GM23338 (cell line): ENCODE data around the gene HNF1B. TPM values are rescaled to one million over a fixed set of nuclear protein-coding genes. Genes with fewer than 3 reads are reported as not detected.

ENCODE experiments used
- ATAC-seq: fragments of 200-7000 bp; cut with Tn5 transposase; 3 replicates; pipeline ENCODE4 v1.9.1; 2020
- DNase-seq: peaks from one replicate; pipeline ENCODE4 v3.0.0-alpha.2; 2015; ENCODE audit warnings: low spot score
- H2AFZ ChIP-seq: fragments of 200-600 bp; sonication (generic); 2 replicates; pipeline ENCODE4 v1.8.0; 2016; ENCODE audit warnings: antibody characterized with exemption, mild to moderate bottlenecking, moderate library complexity
- H3F3A ChIP-seq: fragments of 200-600 bp; sonication (generic); replicated peaks from 2 replicates; pipeline ENCODE4 v1.8.0; 2017; ENCODE audit warnings: antibody characterized with exemption, mixed run types, low read depth
- H3K27ac ChIP-seq: fragments of 200-600 bp; sonication (generic); 2 replicates; pipeline ENCODE4 v1.6.1; 2016; ENCODE audit warnings: low read depth
- H3K27me3 ChIP-seq: fragments of 200-600 bp; sonication (generic); 2 replicates; pipeline ENCODE4 v1.8.0; 2016; ENCODE audit warnings: mild to moderate bottlenecking, mixed run types, moderate library complexity; ENCODE audit not compliant: insufficient read depth
- H3K36me3 ChIP-seq: fragments of 200-600 bp; sonication (generic); 2 replicates; pipeline ENCODE4 v1.8.0; 2016; ENCODE audit warnings: mild to moderate bottlenecking; ENCODE audit not compliant: insufficient read depth
- H3K4me1 ChIP-seq: fragments of 200-600 bp; sonication (generic); 2 replicates; pipeline ENCODE4 v1.8.0; 2016; ENCODE audit warnings: mild to moderate bottlenecking, moderate library complexity; ENCODE audit not compliant: insufficient read depth
- H3K4me2 ChIP-seq: fragments of 200-600 bp; sonication (generic); 2 replicates; pipeline ENCODE4 v1.7.1; 2017; ENCODE audit warnings: mixed run types
- H3K4me3 ChIP-seq: fragments of 200-600 bp; sonication (generic); 2 replicates; pipeline ENCODE4 v1.6.1; 2016; ENCODE audit warnings: mixed run types
- H3K79me2 ChIP-seq: fragments of 200-600 bp; sonication (generic); replicated peaks from 2 replicates; pipeline ENCODE4 v1.8.0; 2017; ENCODE audit warnings: mild to moderate bottlenecking; ENCODE audit not compliant: insufficient read depth
- H3K9me2 ChIP-seq: fragments of 200-600 bp; sonication (generic); 2 replicates; pipeline ENCODE4 v1.8.0; 2017; ENCODE audit not compliant: insufficient read depth
- H4K20me1 ChIP-seq: fragments of 200-600 bp; sonication (generic); replicated peaks from 2 replicates; pipeline ENCODE4 v1.8.0; 2017; ENCODE audit warnings: mild to moderate bottlenecking; ENCODE audit not compliant: insufficient read depth
- H3K27ac Mint-ChIP-seq: 2 replicates; pipeline ENCODE4 v1.8.0; 2020; ENCODE audit warnings: inconsistent platforms, mild to moderate bottlenecking, moderate library complexity, mixed read lengths
- H3K27me3 Mint-ChIP-seq: 3 replicates; pipeline ENCODE4 v1.8.0; 2022; ENCODE audit warnings: low read depth, mild to moderate bottlenecking, moderate library complexity, mixed read lengths, inconsistent platforms; ENCODE audit not compliant: insufficient read depth, poor library complexity
- H3K36me3 Mint-ChIP-seq: 3 replicates; pipeline ENCODE4 v1.8.0; 2021; ENCODE audit warnings: low read depth, mild to moderate bottlenecking, inconsistent platforms, moderate library complexity, mixed read lengths
- H3K4me1 Mint-ChIP-seq: 3 replicates; pipeline ENCODE4 v1.8.0; 2020; ENCODE audit warnings: mild to moderate bottlenecking, inconsistent platforms, mixed read lengths
- H3K4me3 Mint-ChIP-seq: 3 replicates; pipeline ENCODE4 v1.8.0; 2021; ENCODE audit warnings: moderate library complexity, mild to moderate bottlenecking, inconsistent platforms, mixed read lengths
- H3K9me3 Mint-ChIP-seq: 3 replicates; pipeline ENCODE4 v1.8.0; 2020; ENCODE audit warnings: moderate library complexity, mild to moderate bottlenecking, inconsistent platforms, mixed read lengths
- CREB1 ChIP-seq: fragments of 250-450 bp; sonication (Bioruptor Pico); IDR thresholded peaks from 2 replicates; pipeline ENCODE4 v1.5.0; 2020; ENCODE audit warnings: low read depth, mild to moderate bottlenecking, moderate library complexity
- EZH2 ChIP-seq: fragments of 200-600 bp; sonication (generic); IDR thresholded peaks from one replicate; pipeline ENCODE4 v1.8.0; 2017; ENCODE audit warnings: antibody characterized with exemption, mild to moderate bottlenecking, low read depth; ENCODE audit not compliant: unreplicated experiment
- EZH2phosphoT487 ChIP-seq: fragments of 200-600 bp; sonication (generic); IDR thresholded peaks from one replicate; pipeline ENCODE4 v1.8.1; 2018; ENCODE audit warnings: antibody characterized with exemption; ENCODE audit not compliant: unreplicated experiment
- JUNB ChIP-seq: IDR thresholded peaks from one replicate; pipeline ENCODE4 v1.6.1; 2016; ENCODE audit warnings: antibody characterized with exemption; ENCODE audit not compliant: unreplicated experiment
- NANOG ChIP-seq: IDR thresholded peaks from 2 replicates; pipeline ENCODE4 v1.6.1; 2016; ENCODE audit warnings: antibody characterized with exemption, borderline replicate concordance
- POLR2AphosphoS5 ChIP-seq: IDR thresholded peaks from 2 replicates; pipeline ENCODE4 v1.6.1; 2016; ENCODE audit warnings: antibody characterized with exemption, low read depth
- STAT1 ChIP-seq: IDR thresholded peaks from one replicate; pipeline ENCODE4 v1.6.1; 2016; ENCODE audit warnings: antibody characterized with exemption; ENCODE audit not compliant: unreplicated experiment
- ZNF114 ChIP-seq: fragments of 250-450 bp; sonication (Bioruptor Pico); IDR thresholded peaks from 2 replicates; pipeline ENCODE4 v1.5.0; 2020; ENCODE audit warnings: mild to moderate bottlenecking, moderate library complexity
- ZNF331 ChIP-seq: fragments of 250-450 bp; sonication (Bioruptor Pico); IDR thresholded peaks from 2 replicates; pipeline ENCODE4 v1.5.0; 2020; ENCODE audit warnings: low read depth, mild to moderate bottlenecking, moderate library complexity
- polyA plus RNA-seq: library from polyadenylated mRNA; unstranded; fragments of >200 nt; fragmentation: Nextera tagmentation; extraction: Ambion mirVana; gene quantifications from 2 replicates; pipeline ENCODE4 v1.2.1, GENCODE V29; 2016
- total RNA-seq: library from RNA; depleted of rRNA; stranded (reverse); fragments of >200 nt; shearing (Covaris generic); gene quantifications from 2 replicates; pipeline ENCODE4 v1.2.3, GENCODE V29; 2014
- TF ChIP-seq, protein P1 (sequence below), 2 experiments: fragments of 200-600 bp in 1 of 2; sonication (generic) in 1 of 2; conservative IDR thresholded peaks; 2 replicates each; pipeline versions ENCODE4 v1.5.1 to v1.6.1; 2016 to 2017; ENCODE audit warnings: antibody characterized with exemption in 2 of 2, low read depth in 2 of 2, mild to moderate bottlenecking in 2 of 2, moderate library complexity in 1 of 2
- TF ChIP-seq, protein P2 (sequence below): IDR thresholded peaks from one replicate; pipeline ENCODE4 v1.6.1; 2018; ENCODE audit warnings: antibody characterized with exemption; ENCODE audit not compliant: unreplicated experiment
- TF ChIP-seq, protein P3 (sequence below): IDR thresholded peaks from 2 replicates; pipeline ENCODE4 v1.6.1; 2016; ENCODE audit warnings: antibody characterized with exemption
- TF ChIP-seq, protein P4 (sequence below): fragments of 250-450 bp; sonication (Bioruptor Pico); IDR thresholded peaks from 2 replicates; pipeline ENCODE4 v1.5.0; 2020; ENCODE audit warnings: mild to moderate bottlenecking, moderate library complexity

The HNF1B gene
- total and polyA plus RNA-seq, 2 experiments from 2014 or later = 0.07 to 0.19 TPM

DNA sequence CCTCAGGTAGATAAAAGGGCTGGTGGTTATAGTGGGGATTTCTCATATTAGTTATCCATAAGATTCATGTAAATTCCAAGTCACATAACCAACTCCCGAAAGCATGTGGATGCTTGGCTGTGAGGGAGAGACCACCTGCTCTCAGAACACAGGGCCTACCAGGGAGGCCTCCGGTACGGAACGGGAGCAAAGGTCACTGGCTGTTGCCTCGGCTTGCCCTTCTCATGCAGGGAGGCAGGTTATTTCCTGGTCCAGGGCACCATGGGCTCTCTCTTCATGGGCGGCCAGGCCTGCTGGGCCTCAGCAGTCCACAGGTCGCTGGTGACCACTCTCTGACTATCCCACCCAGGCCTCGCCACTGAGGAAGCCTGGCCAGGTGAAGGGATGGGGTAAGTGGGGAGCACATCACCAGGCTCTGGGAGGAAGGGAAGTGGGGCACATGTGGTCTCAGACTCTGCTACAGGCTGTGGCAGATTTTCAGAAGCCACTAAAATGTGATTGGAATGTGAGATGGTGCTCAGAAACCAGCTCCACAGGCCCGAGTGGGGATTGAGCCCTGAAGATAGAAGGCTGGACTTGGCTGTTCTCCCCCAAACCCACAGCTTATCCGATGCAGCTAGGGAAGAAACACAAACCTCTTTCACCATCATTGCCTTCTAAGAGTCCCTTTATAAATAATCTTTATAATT lies 45.4 kb downstream of the HNF1B start:
- ATAC-seq (no peak), DNase-seq (no peak)
- no peaks in the 10 kb centered on the region for H3K79me2 ChIP-seq
- no peak overlapping the region for H2AFZ ChIP-seq
- H3K36me3 ChIP-seq = no peaks in the 10 kb centered on the region
- no peaks in the 10 kb centered on the region for H3K9me2 ChIP-seq
- H3K4me3 ChIP-seq = no peak overlapping the region
- H3K27ac ChIP-seq = no peak overlapping the region
- no peak overlapping the region for H3K4me3 Mint-ChIP-seq
- H3K36me3 Mint-ChIP-seq = peaks cover 4% of the 10 kb centered on the region
- H4K20me1 ChIP-seq = no peaks in the 10 kb centered on the region
- H3K9me3 Mint-ChIP-seq = peaks cover 13% of the 10 kb centered on the region
- peaks cover 6% of the 10 kb centered on the region for H3K27me3 Mint-ChIP-seq
- no peak for TF ChIP-seq NANOG
- TF ChIP-seq, protein P1, sequence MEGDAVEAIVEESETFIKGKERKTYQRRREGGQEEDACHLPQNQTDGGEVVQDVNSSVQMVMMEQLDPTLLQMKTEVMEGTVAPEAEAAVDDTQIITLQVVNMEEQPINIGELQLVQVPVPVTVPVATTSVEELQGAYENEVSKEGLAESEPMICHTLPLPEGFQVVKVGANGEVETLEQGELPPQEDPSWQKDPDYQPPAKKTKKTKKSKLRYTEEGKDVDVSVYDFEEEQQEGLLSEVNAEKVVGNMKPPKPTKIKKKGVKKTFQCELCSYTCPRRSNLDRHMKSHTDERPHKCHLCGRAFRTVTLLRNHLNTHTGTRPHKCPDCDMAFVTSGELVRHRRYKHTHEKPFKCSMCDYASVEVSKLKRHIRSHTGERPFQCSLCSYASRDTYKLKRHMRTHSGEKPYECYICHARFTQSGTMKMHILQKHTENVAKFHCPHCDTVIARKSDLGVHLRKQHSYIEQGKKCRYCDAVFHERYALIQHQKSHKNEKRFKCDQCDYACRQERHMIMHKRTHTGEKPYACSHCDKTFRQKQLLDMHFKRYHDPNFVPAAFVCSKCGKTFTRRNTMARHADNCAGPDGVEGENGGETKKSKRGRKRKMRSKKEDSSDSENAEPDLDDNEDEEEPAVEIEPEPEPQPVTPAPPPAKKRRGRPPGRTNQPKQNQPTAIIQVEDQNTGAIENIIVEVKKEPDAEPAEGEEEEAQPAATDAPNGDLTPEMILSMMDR (conservative IDR thresholded peaks at IDR 0.05; ENCODE audit: low read depth in 2 of 2) = no peak
- no peak for TF ChIP-seq ZNF114 (CRISPR knock-in tag)
- no peak for TF ChIP-seq CREB1
- no peak for TF ChIP-seq EZH2phosphoT487
- no peak for TF ChIP-seq EZH2
- TF ChIP-seq ZNF331 (CRISPR knock-in tag) = no peak
- TF ChIP-seq, protein P2, sequence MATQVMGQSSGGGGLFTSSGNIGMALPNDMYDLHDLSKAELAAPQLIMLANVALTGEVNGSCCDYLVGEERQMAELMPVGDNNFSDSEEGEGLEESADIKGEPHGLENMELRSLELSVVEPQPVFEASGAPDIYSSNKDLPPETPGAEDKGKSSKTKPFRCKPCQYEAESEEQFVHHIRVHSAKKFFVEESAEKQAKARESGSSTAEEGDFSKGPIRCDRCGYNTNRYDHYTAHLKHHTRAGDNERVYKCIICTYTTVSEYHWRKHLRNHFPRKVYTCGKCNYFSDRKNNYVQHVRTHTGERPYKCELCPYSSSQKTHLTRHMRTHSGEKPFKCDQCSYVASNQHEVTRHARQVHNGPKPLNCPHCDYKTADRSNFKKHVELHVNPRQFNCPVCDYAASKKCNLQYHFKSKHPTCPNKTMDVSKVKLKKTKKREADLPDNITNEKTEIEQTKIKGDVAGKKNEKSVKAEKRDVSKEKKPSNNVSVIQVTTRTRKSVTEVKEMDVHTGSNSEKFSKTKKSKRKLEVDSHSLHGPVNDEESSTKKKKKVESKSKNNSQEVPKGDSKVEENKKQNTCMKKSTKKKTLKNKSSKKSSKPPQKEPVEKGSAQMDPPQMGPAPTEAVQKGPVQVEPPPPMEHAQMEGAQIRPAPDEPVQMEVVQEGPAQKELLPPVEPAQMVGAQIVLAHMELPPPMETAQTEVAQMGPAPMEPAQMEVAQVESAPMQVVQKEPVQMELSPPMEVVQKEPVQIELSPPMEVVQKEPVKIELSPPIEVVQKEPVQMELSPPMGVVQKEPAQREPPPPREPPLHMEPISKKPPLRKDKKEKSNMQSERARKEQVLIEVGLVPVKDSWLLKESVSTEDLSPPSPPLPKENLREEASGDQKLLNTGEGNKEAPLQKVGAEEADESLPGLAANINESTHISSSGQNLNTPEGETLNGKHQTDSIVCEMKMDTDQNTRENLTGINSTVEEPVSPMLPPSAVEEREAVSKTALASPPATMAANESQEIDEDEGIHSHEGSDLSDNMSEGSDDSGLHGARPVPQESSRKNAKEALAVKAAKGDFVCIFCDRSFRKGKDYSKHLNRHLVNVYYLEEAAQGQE = no peak
- TF ChIP-seq POLR2AphosphoS5 = no peak
- TF ChIP-seq STAT1 = no peak
- TF ChIP-seq, protein P3, sequence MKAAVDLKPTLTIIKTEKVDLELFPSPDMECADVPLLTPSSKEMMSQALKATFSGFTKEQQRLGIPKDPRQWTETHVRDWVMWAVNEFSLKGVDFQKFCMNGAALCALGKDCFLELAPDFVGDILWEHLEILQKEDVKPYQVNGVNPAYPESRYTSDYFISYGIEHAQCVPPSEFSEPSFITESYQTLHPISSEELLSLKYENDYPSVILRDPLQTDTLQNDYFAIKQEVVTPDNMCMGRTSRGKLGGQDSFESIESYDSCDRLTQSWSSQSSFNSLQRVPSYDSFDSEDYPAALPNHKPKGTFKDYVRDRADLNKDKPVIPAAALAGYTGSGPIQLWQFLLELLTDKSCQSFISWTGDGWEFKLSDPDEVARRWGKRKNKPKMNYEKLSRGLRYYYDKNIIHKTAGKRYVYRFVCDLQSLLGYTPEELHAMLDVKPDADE = no peak
- TF ChIP-seq JUNB = no peak
- TF ChIP-seq, protein P4, sequence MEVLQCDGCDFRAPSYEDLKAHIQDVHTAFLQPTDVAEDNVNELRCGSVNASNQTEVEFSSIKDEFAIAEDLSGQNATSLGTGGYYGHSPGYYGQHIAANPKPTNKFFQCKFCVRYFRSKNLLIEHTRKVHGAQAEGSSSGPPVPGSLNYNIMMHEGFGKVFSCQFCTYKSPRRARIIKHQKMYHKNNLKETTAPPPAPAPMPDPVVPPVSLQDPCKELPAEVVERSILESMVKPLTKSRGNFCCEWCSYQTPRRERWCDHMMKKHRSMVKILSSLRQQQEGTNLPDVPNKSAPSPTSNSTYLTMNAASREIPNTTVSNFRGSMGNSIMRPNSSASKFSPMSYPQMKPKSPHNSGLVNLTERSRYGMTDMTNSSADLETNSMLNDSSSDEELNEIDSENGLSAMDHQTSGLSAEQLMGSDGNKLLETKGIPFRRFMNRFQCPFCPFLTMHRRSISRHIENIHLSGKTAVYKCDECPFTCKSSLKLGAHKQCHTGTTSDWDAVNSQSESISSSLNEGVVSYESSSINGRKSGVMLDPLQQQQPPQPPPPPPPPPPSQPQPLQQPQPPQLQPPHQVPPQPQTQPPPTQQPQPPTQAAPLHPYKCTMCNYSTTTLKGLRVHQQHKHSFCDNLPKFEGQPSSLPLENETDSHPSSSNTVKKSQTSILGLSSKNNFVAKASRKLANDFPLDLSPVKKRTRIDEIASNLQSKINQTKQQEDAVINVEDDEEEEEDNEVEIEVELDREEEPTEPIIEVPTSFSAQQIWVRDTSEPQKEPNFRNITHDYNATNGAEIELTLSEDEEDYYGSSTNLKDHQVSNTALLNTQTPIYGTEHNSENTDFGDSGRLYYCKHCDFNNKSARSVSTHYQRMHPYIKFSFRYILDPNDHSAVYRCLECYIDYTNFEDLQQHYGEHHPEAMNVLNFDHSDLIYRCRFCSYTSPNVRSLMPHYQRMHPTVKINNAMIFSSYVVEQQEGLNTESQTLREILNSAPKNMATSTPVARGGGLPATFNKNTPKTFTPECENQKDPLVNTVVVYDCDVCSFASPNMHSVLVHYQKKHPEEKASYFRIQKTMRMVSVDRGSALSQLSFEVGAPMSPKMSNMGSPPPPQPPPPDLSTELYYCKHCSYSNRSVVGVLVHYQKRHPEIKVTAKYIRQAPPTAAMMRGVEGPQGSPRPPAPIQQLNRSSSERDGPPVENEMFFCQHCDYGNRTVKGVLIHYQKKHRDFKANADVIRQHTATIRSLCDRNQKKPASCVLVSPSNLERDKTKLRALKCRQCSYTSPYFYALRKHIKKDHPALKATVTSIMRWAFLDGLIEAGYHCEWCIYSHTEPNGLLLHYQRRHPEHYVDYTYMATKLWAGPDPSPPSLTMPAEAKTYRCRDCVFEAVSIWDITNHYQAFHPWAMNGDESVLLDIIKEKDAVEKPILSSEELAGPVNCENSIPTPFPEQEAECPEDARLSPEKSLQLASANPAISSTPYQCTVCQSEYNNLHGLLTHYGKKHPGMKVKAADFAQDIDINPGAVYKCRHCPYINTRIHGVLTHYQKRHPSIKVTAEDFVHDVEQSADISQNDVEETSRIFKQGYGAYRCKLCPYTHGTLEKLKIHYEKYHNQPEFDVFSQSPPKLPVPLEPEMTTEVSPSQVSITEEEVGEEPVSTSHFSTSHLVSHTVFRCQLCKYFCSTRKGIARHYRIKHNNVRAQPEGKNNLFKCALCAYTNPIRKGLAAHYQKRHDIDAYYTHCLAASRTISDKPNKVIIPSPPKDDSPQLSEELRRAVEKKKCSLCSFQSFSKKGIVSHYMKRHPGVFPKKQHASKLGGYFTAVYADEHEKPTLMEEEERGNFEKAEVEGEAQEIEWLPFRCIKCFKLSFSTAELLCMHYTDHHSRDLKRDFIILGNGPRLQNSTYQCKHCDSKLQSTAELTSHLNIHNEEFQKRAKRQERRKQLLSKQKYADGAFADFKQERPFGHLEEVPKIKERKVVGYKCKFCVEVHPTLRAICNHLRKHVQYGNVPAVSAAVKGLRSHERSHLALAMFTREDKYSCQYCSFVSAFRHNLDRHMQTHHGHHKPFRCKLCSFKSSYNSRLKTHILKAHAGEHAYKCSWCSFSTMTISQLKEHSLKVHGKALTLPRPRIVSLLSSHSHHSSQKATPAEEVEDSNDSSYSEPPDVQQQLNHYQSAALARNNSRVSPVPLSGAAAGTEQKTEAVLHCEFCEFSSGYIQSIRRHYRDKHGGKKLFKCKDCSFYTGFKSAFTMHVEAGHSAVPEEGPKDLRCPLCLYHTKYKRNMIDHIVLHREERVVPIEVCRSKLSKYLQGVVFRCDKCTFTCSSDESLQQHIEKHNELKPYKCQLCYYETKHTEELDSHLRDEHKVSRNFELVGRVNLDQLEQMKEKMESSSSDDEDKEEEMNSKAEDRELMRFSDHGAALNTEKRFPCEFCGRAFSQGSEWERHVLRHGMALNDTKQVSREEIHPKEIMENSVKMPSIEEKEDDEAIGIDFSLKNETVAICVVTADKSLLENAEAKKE (CRISPR knock-in tag) = no peak
- no peaks in the 10 kb centered on the region for H3K27me3 ChIP-seq
- H3F3A ChIP-seq = no peaks in the 10 kb centered on the region
- no peak overlapping the region for H3K4me2 ChIP-seq
- no peak overlapping the region for H3K27ac Mint-ChIP-seq
- H3K4me1 Mint-ChIP-seq = 0 out of 3 replicates have a peak, but pooled peaks cover 2% of the 10 kb centered on the region
- no peaks in the 10 kb centered on the region for H3K4me1 ChIP-seq
